Esophagus squamous epithelium (tissue), 4 donors: ENCODE measurements around the gene OR2W1.

Experiments used
- CTCF ChIP-seq, 6 experiments: fragments of 450-650 bp in 4 of 6; fragments of 200-600 bp in 2 of 6; sonication (generic) in 2 of 6; IDR thresholded peaks; one replicate each; pipeline ENCODE4 v1.5.1; 2016 to 2019; ENCODE audit warnings: antibody characterized with exemption in 6 of 6, mild to moderate bottlenecking in 4 of 6, moderate library complexity in 4 of 6
- POLR2A ChIP-seq, 4 donors: fragments of 450-650 bp; IDR thresholded peaks; one replicate each; pipeline ENCODE4 v1.6.1; 2017; ENCODE audit warnings: antibody characterized with exemption in 4 of 4, mild to moderate bottlenecking in 4 of 4, moderate library complexity in 3 of 4

- TF ChIP-seq POLR2A (IDR thresholded peaks at IDR 0.05) (no peak), CTCF (IDR thresholded peaks at IDR 0.05) (no peak)
Measured at GRCh38 chr6:29045075-29045474, at the start of gene OR2W1.
